Measurements from ENCODE around the gene KLHL6. TPM values are rescaled to one million over a fixed set of nuclear protein-coding genes. Genes with fewer than 3 reads are reported as not detected.
"Not testable (repeated sequence)": the region's sequence is repeated elsewhere in the genome, so short reads cannot be mapped to it uniquely, and the experiment has no call there.

KLHL6 gene
- total and polyA plus RNA-seq, 2 experiments from 2014 or later = 0.03 TPM; not detected in 1

GRCh38 chr3:183517607-183518006 is 37.9 kb downstream of the KLHL6 start:
- no peak for DNase-seq (ENCODE audit: low read depth in 1 of 2, low spot score in 1 of 2)
- Histone ChIP-seq H3K9me3 (ENCODE audit: low read depth) (no peaks in the 10 kb centered on the region), H3K27me3 (peaks cover 24% of the 10 kb centered on the region), H3K27ac (no peak overlapping the region), H3K36me3 (no peaks in the 10 kb centered on the region), H3K4me1 (ENCODE audit: low read depth) (peaks cover 14% of the 10 kb centered on the region), H3K4me3 (no peak overlapping the region)
- TF ChIP-seq CTCF (IDR thresholded peaks at IDR 0.05; ENCODE audit: low read depth, low read length) = no peak

GRCh38 chr3:183515968-183516851 is 39.3 kb downstream of the KLHL6 start:
- no peak overlapping the region for H3K4me3 ChIP-seq
- no peaks in the 10 kb centered on the region for H3K9me3 ChIP-seq (ENCODE audit: low read depth)
- TF ChIP-seq CTCF (IDR thresholded peaks at IDR 0.05; ENCODE audit: low read depth, low read length) = no peak
- H3K36me3 ChIP-seq = no peaks in the 10 kb centered on the region
- peaks cover 24% of the 10 kb centered on the region for H3K27me3 ChIP-seq
- H3K4me1 ChIP-seq (ENCODE audit: low read depth) = peaks cover 11% of the 10 kb centered on the region
- peak in 1 of 2 donors; percentile 29 for DNase-seq (ENCODE audit: low read depth in 1 of 2, low spot score in 1 of 2)
- no peak overlapping the region for H3K27ac ChIP-seq

GRCh38 chr3:183514021-183514420 is 41.5 kb downstream of the KLHL6 start:
- Histone ChIP-seq H3K27ac (no peak overlapping the region), H3K4me1 (ENCODE audit: low read depth) (peaks cover 4% of the 10 kb centered on the region), H3K36me3 (no peaks in the 10 kb centered on the region), H3K27me3 (peaks cover 19% of the 10 kb centered on the region), H3K4me3 (no peak overlapping the region), H3K9me3 (ENCODE audit: low read depth) (no peaks in the 10 kb centered on the region)
- no peak for DNase-seq (ENCODE audit: low read depth in 1 of 2, low spot score in 1 of 2)
- TF ChIP-seq CTCF (IDR thresholded peaks at IDR 0.05; ENCODE audit: low read depth, low read length) = no peak

GRCh38 chr3:183513046-183513706 is 42.3 kb downstream of the KLHL6 start:
- no peaks in the 10 kb centered on the region for H3K36me3 ChIP-seq
- DNase-seq (ENCODE audit: low read depth in 1 of 2, low spot score in 1 of 2) = peak in 1 of 2 donors; percentile 12
- no peak overlapping the region for H3K4me3 ChIP-seq
- H3K9me3 ChIP-seq (ENCODE audit: low read depth) = no peaks in the 10 kb centered on the region
- peaks cover 11% of the 10 kb centered on the region for H3K27me3 ChIP-seq
- no peak for TF ChIP-seq CTCF (IDR thresholded peaks at IDR 0.05; ENCODE audit: low read depth, low read length)
- no peak overlapping the region for H3K27ac ChIP-seq
- H3K4me1 ChIP-seq (ENCODE audit: low read depth) = peaks cover 4% of the 10 kb centered on the region

GRCh38 chr3:183511286-183512131 is 44.0 kb downstream of the KLHL6 start:
- not testable (repeated sequence) for H3K4me1 ChIP-seq (ENCODE audit: low read depth); DNase-seq (ENCODE audit: low read depth in 1 of 2, low spot score in 1 of 2)

More at GRCh38 chr3:183511286-183512131, 44.0 kb downstream of the KLHL6 start:
- H3K36me3 ChIP-seq; H3K4me3 ChIP-seq; H3K27ac ChIP-seq; H3K27me3 ChIP-seq; H3K9me3 ChIP-seq (ENCODE audit: low read depth): not testable (repeated sequence)
